Measurements from ENCODE around the gene TIMP3.
"Not testable (repeated sequence)": the region's sequence is repeated elsewhere in the genome, so short reads cannot be mapped to it uniquely, and the experiment has no call there.

Gene TIMP3

GRCh38 chr22:32859743-32860142 is 58.2 kb downstream of the TIMP3 start:
- no peak for DNase-seq

- DNase-seq = no peak
Measured at GRCh38 chr22:32861330-32861729, 59.8 kb downstream of the TIMP3 start.

GRCh38 chr22:32862083-32862482 is 60.6 kb downstream of the TIMP3 start:
- no peak for DNase-seq

GRCh38 chr22:32862936-32863661 is 61.6 kb downstream of the TIMP3 start:
- no peak for DNase-seq

GRCh38 chr22:32864041-32864440 is 62.5 kb downstream of the TIMP3 start:
- DNase-seq = no peak

- no peak for DNase-seq
Measured at GRCh38 chr22:32864596-32864995, 63.1 kb downstream of the TIMP3 start.

GRCh38 chr22:32866953-32867352 is 65.4 kb downstream of the TIMP3 start:
- DNase-seq = no peak

GRCh38 chr22:32868946-32869345 is 67.4 kb downstream of the TIMP3 start:
- no peak for DNase-seq

- DNase-seq = no peak
Measured at GRCh38 chr22:32870474-32870873, 69.0 kb downstream of the TIMP3 start.

GRCh38 chr22:32873604-32874003 is 72.1 kb downstream of the TIMP3 start:
- not testable (repeated sequence) for DNase-seq

- no peak for DNase-seq
Measured at GRCh38 chr22:32874385-32874784, 72.9 kb downstream of the TIMP3 start.

- DNase-seq = no peak
Measured at GRCh38 chr22:32874976-32875375, 73.5 kb downstream of the TIMP3 start.

- no peak for DNase-seq
Measured at GRCh38 chr22:32876516-32876915, 75.0 kb downstream of the TIMP3 start.

GRCh38 chr22:32877196-32877595 is 75.7 kb downstream of the TIMP3 start:
- no peak for DNase-seq

- no peak for DNase-seq
Measured at GRCh38 chr22:32879550-32879949, 78.0 kb downstream of the TIMP3 start.

GRCh38 chr22:32880061-32880460 is 78.6 kb downstream of the TIMP3 start:
- DNase-seq = no peak

- DNase-seq = no peak
Measured at GRCh38 chr22:32880505-32880892, 79.0 kb downstream of the TIMP3 start.

GRCh38 chr22:32880893-32881596 is 79.5 kb downstream of the TIMP3 start:
- peak; percentile 1 for DNase-seq

GRCh38 chr22:32882360-32882755 is 80.9 kb downstream of the TIMP3 start:
- no peak for DNase-seq

- DNase-seq = no peak
Measured at GRCh38 chr22:32882774-32883530, 81.4 kb downstream of the TIMP3 start.

- no peak for DNase-seq
Measured at GRCh38 chr22:32887324-32887980, 85.9 kb downstream of the TIMP3 start.

GRCh38 chr22:32888976-32889375 is 87.5 kb downstream of the TIMP3 start:
- no peak for DNase-seq

- no peak for DNase-seq
Measured at GRCh38 chr22:32896891-32897290, 95.4 kb downstream of the TIMP3 start.

Data from kidney glomerular epithelial cell (primary cell).